ENCODE results near the gene TMEM218.

Gene TMEM218

DNA sequence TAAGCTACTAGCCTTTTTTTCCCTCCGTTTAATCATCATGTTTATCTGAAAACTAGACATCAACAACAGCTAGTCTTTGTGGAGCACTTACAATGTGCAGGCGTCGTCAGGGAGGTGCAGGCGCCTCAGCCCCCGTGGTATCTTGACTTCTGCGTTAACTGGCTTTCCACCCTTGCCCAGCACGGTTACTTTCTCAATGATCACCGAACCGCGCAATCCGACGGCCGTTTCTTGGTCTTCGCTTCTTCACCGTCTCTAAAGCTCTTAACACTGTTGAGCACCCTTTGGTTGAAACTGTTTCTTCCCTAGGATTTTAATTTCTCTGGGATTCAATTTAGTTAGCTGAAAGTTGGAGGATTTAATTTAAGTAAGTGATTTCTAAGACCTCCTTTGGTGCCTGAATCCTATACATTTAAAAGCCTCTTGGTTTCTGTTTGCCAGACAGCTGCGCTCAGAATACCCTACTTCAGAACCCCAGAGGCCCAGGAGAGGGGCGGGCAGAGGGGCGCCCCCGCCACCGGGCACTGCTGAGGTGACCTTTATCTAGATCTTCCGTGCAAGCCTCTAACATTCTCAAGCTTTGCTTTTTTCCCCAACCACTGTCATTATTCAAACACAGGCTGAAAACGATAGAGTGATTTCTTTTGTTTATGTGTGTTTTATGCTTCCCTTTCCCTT, 18.0 kb upstream of the TMEM218 start:
- DNase-seq (ENCODE audit: low spot score) = no peak

- no peak for DNase-seq (ENCODE audit: low spot score)
Observed at GRCh38 chr11:125128450-125128849, 17.0 kb upstream of the TMEM218 start.

DNA sequence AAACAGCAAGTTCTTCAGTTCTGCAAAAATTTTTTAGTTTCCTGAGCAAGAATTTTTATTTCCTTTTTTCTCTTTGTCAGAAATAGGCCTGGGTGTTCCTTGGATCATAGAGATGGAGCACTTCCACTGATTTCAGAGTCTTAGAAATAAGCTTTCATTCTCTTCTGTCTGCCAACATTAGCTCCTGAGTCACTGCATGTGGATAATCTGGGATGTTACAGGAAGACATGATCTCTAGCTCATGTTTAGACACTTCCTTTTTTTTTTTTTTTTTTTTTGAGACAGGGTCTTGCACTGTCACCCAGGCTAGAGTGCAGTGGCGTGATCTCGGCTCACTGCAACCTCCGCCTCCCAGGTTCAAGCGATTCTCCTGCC, 13.2 kb upstream of the TMEM218 start:
- DNase-seq (ENCODE audit: low spot score) = no peak

- peak; percentile 67 for DNase-seq (ENCODE audit: low spot score)
Observed at GRCh38 chr11:125123947-125124617, 12.7 kb upstream of the TMEM218 start.

DNA sequence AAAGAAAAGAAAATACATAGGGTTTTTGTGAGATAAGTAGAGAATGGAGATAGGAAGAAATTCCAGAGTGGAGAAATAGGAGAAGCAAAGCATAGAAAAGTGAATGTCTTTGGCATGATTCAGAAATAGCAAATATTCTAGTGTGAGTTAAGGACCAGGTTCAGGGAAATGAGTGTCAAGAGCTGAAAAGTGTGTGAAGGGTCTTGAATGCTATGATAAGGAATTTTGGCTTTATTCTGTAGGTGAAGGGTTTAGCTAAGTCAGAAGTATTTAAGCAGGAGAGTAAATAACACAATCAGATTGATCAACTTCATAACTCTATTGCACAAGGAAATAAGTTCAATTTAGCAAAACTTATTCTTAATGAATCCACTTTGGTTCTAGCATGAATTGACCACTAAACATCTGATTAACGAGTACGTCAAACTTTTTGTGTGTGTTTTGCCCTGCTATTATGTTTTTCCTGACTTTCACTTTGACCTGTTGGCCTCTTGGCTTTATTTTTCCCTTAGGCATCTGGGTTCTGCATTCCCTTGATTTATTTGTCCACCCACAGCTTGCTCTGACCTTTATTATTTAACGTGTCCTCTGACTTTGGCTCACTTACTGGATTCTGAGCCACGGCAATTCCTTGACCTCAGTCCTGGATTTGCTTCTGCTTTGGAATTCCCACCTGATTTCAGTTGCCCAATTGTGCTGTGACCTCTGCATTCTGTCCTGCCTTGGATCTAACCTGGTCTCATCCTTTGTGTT, 11.9 kb upstream of the TMEM218 start:
- DNase-seq (ENCODE audit: low spot score) = no peak

- no peak for DNase-seq (ENCODE audit: low spot score)
Observed at GRCh38 chr11:125117429-125117828, 6.0 kb upstream of the TMEM218 start.

- DNase-seq (ENCODE audit: low spot score) = no peak
Observed at GRCh38 chr11:125114518-125114917, 3.1 kb upstream of the TMEM218 start.

DNA sequence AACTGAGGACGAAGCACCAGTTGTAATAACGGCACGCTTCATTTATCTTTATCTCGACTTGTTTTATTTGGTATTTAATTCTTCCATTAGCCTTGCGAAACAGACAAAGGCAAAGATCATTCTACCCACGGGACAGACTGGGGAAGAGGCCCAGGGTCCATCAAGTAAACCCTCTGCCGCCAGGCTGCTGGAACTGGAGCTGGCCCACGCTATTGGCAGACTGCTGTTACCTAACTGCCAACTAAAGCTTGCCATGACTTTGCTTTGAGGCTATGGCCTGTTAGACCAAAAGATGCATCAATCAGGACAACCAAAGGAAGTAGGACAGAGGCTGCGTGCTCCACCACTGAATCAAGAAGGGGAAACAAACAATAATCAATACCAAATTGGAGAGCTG, 780 bp upstream of the TMEM218 start:
- DNase-seq (ENCODE audit: low spot score) = no peak

DNA sequence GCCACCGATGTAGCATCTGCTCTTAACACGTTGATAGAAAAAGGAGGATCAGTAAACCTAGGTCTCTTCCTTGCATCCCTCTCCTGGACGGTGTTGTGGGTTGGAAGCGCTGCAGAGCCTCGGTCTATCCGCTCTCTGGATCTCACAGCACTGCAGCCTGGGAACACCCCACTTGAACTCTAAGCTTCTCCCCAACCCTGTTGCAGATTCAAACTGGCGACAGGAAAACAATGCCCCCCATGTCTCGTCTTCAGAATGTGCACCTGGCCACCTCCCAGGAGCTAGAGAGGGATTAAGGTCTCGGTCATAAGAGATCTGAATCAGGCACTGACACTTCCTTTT, 454 bp downstream of the TMEM218 start:
- peak; percentile 43 for DNase-seq (ENCODE audit: low spot score)

DNA sequence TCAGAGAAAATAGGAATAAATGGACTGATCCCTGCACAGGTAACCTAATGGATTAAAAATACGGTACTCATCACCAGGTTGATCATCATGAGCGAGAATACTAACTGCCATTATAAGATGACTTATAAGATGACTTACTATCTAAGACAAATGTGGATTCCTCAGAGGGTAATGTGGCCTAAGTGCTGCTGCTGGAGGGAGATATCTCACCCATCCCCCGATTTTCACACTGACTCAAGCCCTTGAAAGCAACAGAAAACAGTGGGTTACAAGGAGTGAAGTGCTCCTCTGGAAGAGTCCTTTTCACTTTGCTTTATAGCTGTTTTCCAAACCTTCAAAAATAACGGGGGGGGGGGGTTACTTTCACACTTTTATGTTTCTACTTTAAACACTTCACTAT, 920 bp downstream of the TMEM218 start:
- DNase-seq (ENCODE audit: low spot score) = no peak

GRCh38 chr11:125108469-125108868, 3.0 kb downstream of the TMEM218 start:
- no peak for DNase-seq (ENCODE audit: low spot score)

DNA sequence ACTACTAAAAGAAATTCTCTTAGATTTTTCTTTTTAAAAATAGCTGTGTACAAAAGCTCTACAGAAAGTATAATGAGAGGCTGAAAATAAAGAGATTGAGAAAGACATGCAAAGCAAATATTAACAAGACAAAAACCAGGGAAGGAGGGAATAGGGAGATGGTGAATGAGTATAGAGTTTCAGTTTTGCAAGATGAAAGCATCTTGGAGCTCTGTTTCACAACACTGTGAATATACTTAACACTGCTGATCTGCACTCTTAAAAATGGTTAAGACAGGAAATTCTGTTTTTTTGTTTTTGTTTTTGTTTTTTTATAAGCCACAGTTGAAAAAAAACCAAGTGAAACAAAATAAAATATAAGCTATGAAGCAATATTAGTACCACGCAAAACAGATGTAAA, 5.5 kb downstream of the TMEM218 start:
- DNase-seq (ENCODE audit: low spot score) = no peak

DNA sequence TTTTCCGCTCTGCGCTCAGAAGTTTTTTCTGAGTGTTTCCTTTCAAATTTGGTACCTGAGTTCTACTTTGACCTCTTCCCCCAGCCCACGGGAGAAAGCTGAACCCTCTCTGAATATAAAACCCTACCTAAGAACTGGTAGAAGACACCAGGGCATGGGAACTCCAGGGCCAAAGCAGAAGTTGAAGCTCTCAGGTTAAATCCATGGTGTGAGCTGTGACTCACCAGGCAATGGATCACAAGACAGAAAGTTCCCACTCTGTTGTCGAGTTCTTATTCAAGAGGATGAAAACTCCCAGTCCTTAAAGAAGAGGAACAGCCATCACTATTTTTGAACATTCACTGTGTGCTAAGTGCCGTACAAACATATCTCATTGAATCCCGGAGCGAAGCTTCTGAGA, 8.9 kb downstream of the TMEM218 start:
- no peak for DNase-seq (ENCODE audit: low spot score)

DNA sequence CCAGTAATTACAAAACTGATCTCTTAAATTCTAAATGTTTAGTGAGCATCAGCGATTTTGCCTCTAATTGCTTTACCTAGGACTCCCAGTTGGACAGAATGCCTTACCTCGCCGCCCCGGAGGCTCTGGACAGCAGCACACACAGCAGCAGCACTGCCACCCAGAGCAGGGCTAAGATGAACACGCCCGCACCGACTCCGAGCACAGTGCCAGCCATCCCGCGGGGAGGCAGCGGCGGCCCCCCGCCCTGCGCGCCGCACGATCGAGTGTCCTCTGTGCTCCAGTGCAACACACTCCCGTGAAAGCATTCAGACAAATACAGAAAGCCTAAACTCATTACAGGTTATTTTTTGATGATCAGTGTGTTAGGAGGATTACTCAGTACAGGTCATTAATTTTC, 9.4 kb downstream of the TMEM218 start:
- DNase-seq (ENCODE audit: low spot score) = no peak

DNA sequence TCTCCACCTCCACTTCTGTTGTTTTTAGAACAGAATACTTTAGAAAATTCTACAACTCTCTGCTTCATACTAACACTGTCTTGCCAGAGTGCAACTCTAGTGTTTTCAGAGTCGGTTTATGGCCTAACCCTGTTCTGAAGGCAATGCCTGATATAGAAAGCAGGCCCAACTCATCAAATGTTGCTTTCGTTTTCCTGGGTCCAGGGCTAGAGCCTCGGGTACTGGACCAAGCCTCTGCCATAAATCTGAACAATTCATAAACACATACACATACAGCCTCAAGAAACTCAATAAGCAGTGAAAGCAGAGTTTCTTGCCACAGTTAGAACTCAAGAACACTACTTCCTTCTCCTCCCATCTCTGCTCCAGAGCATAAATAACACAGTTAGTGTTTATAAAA, 9.8 kb downstream of the TMEM218 start:
- no peak for DNase-seq (ENCODE audit: low spot score)

DNA sequence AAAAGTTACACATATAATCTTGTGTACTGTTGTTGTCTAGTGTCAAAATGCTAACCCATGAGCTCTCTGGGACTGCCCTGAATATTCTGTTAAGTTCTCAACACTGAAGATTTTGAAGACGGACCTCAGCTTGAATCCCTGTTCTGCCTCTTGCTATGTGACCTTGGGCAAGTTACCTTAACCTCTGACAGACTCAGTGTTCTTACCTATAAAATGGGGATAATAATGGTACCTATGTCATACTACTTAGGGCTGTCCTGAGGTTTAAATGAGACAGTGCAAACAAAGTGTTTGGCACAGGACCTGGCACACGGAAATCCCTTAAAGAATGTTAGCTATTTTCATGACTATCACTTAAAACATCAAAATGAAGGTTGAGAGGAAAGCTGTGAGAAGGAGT, 11.3 kb downstream of the TMEM218 start:
- no peak for DNase-seq (ENCODE audit: low spot score)

DNA sequence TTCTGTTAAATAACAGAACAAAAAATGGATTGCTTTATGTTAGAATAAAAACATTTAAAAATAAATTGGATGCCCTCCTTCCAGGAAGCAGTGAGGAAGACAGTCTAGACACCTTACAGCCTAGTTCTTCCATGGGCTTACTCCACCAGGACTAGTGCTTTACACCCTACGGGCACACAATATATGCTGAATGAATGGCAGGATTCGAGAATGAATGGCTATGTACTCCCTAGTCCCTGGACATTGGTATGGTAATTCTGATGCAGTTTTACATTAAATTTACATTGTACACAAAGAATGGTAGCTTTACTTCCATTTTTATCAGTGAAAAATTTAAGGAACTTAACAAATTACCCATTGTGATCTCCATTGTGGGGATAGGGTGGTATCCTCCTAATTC, 16.7 kb downstream of the TMEM218 start:
- no peak for DNase-seq (ENCODE audit: low spot score)

GRCh38 chr11:125093502-125093901, 17.9 kb downstream of the TMEM218 start:
- DNase-seq (ENCODE audit: low spot score) = no peak

DNA sequence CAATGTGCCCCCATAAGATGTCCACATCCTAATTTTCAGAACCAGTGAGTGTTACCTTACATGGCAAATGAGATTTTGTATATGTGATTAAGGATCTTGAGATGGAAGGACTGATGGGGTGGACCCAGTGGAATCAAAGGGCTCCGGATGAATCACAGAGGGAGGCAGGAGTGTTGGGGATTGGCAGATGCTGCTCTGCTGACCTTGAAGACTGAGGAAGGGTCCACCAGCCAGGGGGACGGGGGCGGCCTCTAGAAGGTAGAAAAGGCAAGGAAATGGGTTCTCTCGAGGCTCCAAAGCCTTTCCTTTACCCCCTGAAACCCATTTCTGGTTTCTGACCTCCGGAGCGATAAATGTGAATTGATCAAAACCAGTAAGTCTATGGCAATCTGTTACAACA, 18.8 kb downstream of the TMEM218 start:
- peak; percentile 20 for DNase-seq (ENCODE audit: low spot score)

- DNase-seq (ENCODE audit: low spot score) = no peak
Observed at GRCh38 chr11:125091877-125092664, 19.4 kb downstream of the TMEM218 start.

DNA sequence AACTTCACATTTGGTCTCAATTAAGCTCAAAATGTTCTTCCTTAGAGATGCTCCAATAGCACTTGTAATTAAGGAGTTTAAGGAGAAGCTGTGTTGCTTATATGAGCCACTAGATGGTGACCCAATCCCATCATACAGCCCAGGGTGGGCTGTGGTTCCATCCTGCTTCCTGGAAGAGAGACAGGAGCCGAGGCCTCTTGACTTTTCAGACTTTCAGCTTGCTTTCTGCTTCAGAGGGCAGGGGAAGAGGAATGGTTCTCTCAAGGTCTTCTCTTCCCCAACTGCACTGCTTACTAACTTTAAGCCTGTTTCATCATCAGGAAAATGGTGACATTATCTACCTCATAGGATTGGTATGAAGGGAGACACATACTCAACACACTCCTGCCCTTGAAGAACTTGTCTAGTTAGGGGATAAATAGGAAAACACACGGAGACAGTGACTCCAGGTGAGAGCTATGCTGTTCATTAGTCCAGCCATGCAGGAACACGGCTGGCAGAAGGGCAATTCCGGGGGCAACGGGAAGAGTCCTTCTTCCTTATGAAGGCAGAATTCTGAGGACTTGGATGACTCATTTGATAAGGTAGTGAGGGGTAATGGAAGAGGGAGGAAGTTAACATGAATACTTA, 20.1 kb downstream of the TMEM218 start:
- DNase-seq (ENCODE audit: low spot score) = peak; percentile 81

DNA sequence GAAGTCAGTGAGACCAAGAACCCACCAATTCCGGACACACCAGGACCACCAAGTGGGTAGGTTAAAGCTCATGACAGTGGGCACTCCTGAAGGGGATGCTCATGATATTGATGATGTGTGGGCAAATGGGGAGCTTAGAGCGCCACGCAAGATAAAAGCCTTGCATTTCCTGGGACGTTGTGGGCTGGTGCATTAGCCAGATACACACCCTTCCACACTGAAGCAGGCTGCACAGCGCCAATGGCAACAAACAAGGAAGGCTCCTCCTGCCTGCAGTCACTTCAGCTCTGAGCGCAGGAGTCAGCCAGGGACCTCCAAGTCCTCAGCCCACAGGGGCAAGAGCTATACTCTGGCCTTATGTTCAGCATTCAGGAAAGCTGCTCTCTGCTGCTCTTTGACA, 20.6 kb downstream of the TMEM218 start:
- peak; percentile 28 for DNase-seq (ENCODE audit: low spot score)

Measured in D341Med (cell line).